ENCODE data around the gene HS6ST1.

GRCh38 chr2:128326346-128326745 lies 7.7 kb upstream of the HS6ST1 start:
- TF ChIP-seq, protein P1, sequence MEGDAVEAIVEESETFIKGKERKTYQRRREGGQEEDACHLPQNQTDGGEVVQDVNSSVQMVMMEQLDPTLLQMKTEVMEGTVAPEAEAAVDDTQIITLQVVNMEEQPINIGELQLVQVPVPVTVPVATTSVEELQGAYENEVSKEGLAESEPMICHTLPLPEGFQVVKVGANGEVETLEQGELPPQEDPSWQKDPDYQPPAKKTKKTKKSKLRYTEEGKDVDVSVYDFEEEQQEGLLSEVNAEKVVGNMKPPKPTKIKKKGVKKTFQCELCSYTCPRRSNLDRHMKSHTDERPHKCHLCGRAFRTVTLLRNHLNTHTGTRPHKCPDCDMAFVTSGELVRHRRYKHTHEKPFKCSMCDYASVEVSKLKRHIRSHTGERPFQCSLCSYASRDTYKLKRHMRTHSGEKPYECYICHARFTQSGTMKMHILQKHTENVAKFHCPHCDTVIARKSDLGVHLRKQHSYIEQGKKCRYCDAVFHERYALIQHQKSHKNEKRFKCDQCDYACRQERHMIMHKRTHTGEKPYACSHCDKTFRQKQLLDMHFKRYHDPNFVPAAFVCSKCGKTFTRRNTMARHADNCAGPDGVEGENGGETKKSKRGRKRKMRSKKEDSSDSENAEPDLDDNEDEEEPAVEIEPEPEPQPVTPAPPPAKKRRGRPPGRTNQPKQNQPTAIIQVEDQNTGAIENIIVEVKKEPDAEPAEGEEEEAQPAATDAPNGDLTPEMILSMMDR (IDR thresholded peaks at IDR 0.05) = no peak
- no peak for TF ChIP-seq EZH2 (IDR thresholded peaks at IDR 0.05)

Measured in neural progenitor cell (in vitro differentiated cells).